ENCODE results near the gene CCNI2.

- no peak for TF ChIP-seq BCL3 (IDR thresholded peaks at IDR 0.05)
- no peak for TF ChIP-seq CTCF (IDR thresholded peaks at IDR 0.05)
- TF ChIP-seq HDAC2 (IDR thresholded peaks at IDR 0.05): no peak
- TF ChIP-seq BHLHE40 (IDR thresholded peaks at IDR 0.05; ENCODE audit: low read depth, low read length): no peak
- TF ChIP-seq MYC (IDR thresholded peaks at IDR 0.05; ENCODE audit: borderline replicate concordance, low read length): no peak
- TF ChIP-seq ZFP36 (IDR thresholded peaks at IDR 0.05; ENCODE audit: borderline replicate concordance, partially characterized antibody): no peak
Measured at GRCh38 chr5:132774896-132775295, 27.7 kb downstream of the CCNI2 start.

Data from A549 (cell line).